Panc1 (cell line): ENCODE measurements around the gene DNAJA4. TPM values are rescaled to one million over a fixed set of nuclear protein-coding genes. Genes with fewer than 3 reads are reported as not detected.

ENCODE experiments used
- ATAC-seq: fragments of 200-7000 bp; cut with Tn5 transposase; 2 replicates; pipeline ENCODE4 v1.9.1; 2020; ENCODE audit warnings: mild to moderate bottlenecking, moderate library complexity
- BruUV-seq: library from RNA; stranded (reverse); fragments of 400-500 nt; replicated peaks from 2 replicates; lab custom pipeline; 2021; lab: Mats Ljungman, UMichigan
- CTCF ChIA-PET: fragments of 300-600 bp; sonication (Branson Sonifier 250); formaldehyde crosslinking; loops from one replicate; lab custom pipeline; 2022; ENCODE audit warnings: antibody characterized with exemption; lab: Charles Lee
- POLR2A ChIA-PET: fragments of 300-600 bp; sonication (Branson Sonifier 250); formaldehyde crosslinking; loops from one replicate; lab custom pipeline; 2022; ENCODE audit warnings: antibody characterized with exemption; lab: Charles Lee
- DNase-seq: peaks from one replicate; pipeline ENCODE4 v3.0.0-alpha.2; 2010; ENCODE audit warnings: low read depth, low spot score
- H3K27ac ChIP-seq: 2 replicates; pipeline ENCODE4 v1.5.1; 2011; ENCODE audit warnings: mild to moderate bottlenecking, low read length, inconsistent platforms
- H3K27me3 ChIP-seq: fragments of 200-500 bp; sonication (Bioruptor generic); 2 replicates; pipeline ENCODE4 v1.6.0; 2014; ENCODE audit warnings: low read length, inconsistent platforms; ENCODE audit not compliant: control insufficient read depth, insufficient read depth
- H3K36me3 ChIP-seq: fragments of 200-500 bp; sonication (Bioruptor generic); 2 replicates; pipeline ENCODE4 v1.5.1; 2014; ENCODE audit warnings: inconsistent platforms, mild to moderate bottlenecking, low read length, moderate library complexity; ENCODE audit not compliant: control insufficient read depth, insufficient read depth
- H3K4me1 ChIP-seq: 2 replicates; pipeline ENCODE4 v1.5.1; 2011; ENCODE audit warnings: inconsistent platforms, mild to moderate bottlenecking, low read length, moderate library complexity; ENCODE audit not compliant: control insufficient read depth, insufficient read depth
- H3K4me3 ChIP-seq, 2 experiments: 2 replicates each; pipeline ENCODE4 v1.5.1; 2011 to 2012; ENCODE audit warnings: low read depth in 2 of 2, low read length in 2 of 2, mild to moderate bottlenecking in 2 of 2, inconsistent platforms in 1 of 2, moderate library complexity in 1 of 2
- H3K9me3 ChIP-seq: fragments of 200-500 bp; sonication (Bioruptor generic); 2 replicates; pipeline ENCODE4 v1.5.1; 2014; ENCODE audit warnings: low read depth, mild to moderate bottlenecking, inconsistent platforms, low read length, moderate library complexity; ENCODE audit not compliant: control insufficient read depth, insufficient read depth
- CTCF ChIP-seq: fragments of 450-650 bp; IDR thresholded peaks from 2 replicates; pipeline ENCODE4 v1.5.1; 2017; ENCODE audit warnings: mild to moderate bottlenecking
- POLR2AphosphoS5 ChIP-seq: IDR thresholded peaks from 2 replicates; pipeline ENCODE4 v1.6.1; 2012; ENCODE audit warnings: mild to moderate bottlenecking, low read depth, low read length, moderate library complexity
- SIN3A ChIP-seq: IDR thresholded peaks from 2 replicates; pipeline ENCODE4 v1.6.1; 2012; ENCODE audit warnings: low read depth, mild to moderate bottlenecking, low read length, moderate library complexity, borderline replicate concordance; ENCODE audit not compliant: insufficient read depth
- TCF7L2 ChIP-seq: IDR thresholded peaks from 2 replicates; pipeline ENCODE4 v1.6.1; 2011; ENCODE audit warnings: mild to moderate bottlenecking, low read depth, low read length, inconsistent platforms
- in situ Hi-C: cut with HindIII; loops from 2 replicates; pipeline ENCODE4 v1.10.0; 2016; ENCODE audit warnings: low sequenced_read_pairs, low pct_unique_long_range_greater_than_20kb
- intact Hi-C: fragments of 100-400 bp; cut with micrococcal nuclease; formaldehyde crosslinking; loops from one replicate; pipeline ENCODE4 v1.10.0; 2022; ENCODE audit not compliant: unreplicated experiment
- total RNA-seq: library from RNA; stranded (reverse); gene quantifications from one replicate; pipeline ENCODE4 v1.2.1, GENCODE V29; 2021; ENCODE audit not compliant: unreplicated experiment
- TF ChIP-seq, protein P1 (sequence below), 2 experiments: IDR thresholded peaks; 2 replicates each; pipeline ENCODE4 v1.6.1; 2011 to 2012; ENCODE audit warnings: low read depth in 2 of 2, control low read depth in 1 of 2, low read length in 1 of 2, mild to moderate bottlenecking in 1 of 2, moderate library complexity in 1 of 2; ENCODE audit not compliant: insufficient read depth in 1 of 2

DNAJA4 gene
- total RNA-seq, 1 experiment from 2014 or later: 11.1 TPM

- no peak overlapping the region for H3K27ac ChIP-seq
- ATAC-seq (no peak), DNase-seq (no peak)
- in situ Hi-C loops: no loop called here
- CTCF ChIA-PET: no interaction called here
- H3K4me1 ChIP-seq: peaks cover 7% of the 10 kb centered on the region
- TF ChIP-seq TCF7L2: no peak
- TF ChIP-seq, protein P1, sequence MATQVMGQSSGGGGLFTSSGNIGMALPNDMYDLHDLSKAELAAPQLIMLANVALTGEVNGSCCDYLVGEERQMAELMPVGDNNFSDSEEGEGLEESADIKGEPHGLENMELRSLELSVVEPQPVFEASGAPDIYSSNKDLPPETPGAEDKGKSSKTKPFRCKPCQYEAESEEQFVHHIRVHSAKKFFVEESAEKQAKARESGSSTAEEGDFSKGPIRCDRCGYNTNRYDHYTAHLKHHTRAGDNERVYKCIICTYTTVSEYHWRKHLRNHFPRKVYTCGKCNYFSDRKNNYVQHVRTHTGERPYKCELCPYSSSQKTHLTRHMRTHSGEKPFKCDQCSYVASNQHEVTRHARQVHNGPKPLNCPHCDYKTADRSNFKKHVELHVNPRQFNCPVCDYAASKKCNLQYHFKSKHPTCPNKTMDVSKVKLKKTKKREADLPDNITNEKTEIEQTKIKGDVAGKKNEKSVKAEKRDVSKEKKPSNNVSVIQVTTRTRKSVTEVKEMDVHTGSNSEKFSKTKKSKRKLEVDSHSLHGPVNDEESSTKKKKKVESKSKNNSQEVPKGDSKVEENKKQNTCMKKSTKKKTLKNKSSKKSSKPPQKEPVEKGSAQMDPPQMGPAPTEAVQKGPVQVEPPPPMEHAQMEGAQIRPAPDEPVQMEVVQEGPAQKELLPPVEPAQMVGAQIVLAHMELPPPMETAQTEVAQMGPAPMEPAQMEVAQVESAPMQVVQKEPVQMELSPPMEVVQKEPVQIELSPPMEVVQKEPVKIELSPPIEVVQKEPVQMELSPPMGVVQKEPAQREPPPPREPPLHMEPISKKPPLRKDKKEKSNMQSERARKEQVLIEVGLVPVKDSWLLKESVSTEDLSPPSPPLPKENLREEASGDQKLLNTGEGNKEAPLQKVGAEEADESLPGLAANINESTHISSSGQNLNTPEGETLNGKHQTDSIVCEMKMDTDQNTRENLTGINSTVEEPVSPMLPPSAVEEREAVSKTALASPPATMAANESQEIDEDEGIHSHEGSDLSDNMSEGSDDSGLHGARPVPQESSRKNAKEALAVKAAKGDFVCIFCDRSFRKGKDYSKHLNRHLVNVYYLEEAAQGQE (IDR thresholded peaks at IDR 0.05; ENCODE audit: insufficient read depth in 1 of 2, low read depth in 2 of 2, low read length in 1 of 2): no peak
- no peak for TF ChIP-seq SIN3A
- TF ChIP-seq CTCF: no peak
- TF ChIP-seq POLR2AphosphoS5: no peak
- H3K36me3 ChIP-seq: no peaks in the 10 kb centered on the region
- no peaks in the 10 kb centered on the region for H3K9me3 ChIP-seq
- no peak overlapping the region for H3K4me3 ChIP-seq
- no peaks in the 10 kb centered on the region for H3K27me3 ChIP-seq
- POLR2A ChIA-PET: no interaction called here
- intact Hi-C loops: no loop called here
- no TSS peak for BruUV-seq
Measured at GRCh38 chr15:78322724-78323521, 58.6 kb downstream of the DNAJA4 start.

DNA sequence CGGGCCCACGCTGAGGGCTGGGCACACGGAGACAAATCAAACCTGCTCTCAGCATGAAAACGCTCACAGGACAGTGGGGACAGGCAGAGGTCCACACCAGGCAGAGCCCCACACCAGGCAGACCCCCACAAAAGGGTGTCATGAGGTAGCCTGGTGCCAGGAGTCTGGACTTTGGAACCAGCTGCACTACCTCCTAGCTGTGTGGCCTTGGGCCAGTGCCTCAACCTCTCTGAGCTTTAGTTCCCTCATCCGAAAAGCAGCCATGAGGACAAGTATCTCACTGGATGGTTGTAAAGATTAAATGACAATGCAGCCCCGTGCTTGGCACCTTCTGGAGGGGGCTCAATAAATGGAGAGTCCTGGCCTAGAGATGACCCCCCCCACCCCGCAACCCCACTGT is 59.3 kb downstream of the DNAJA4 start:
- POLR2A ChIA-PET: no interaction called here
- H3K27me3 ChIP-seq: no peaks in the 10 kb centered on the region
- H3K27ac ChIP-seq: no peak overlapping the region
- no TSS peak for BruUV-seq
- intact Hi-C loops: no loop called here
- no peak for DNase-seq
- no peak for ATAC-seq
- no peaks in the 10 kb centered on the region for H3K9me3 ChIP-seq
- CTCF ChIA-PET: no interaction called here
- H3K4me3 ChIP-seq: no peak overlapping the region
- no peaks in the 10 kb centered on the region for H3K36me3 ChIP-seq
- TF ChIP-seq TCF7L2: no peak
- no peak for TF ChIP-seq SIN3A
- TF ChIP-seq, protein P1 (IDR thresholded peaks at IDR 0.05; ENCODE audit: insufficient read depth in 1 of 2, low read depth in 2 of 2, low read length in 1 of 2): no peak
- no peak for TF ChIP-seq CTCF
- no peak for TF ChIP-seq POLR2AphosphoS5
- in situ Hi-C loops: no loop called here
- peaks cover 7% of the 10 kb centered on the region for H3K4me1 ChIP-seq
